Measurements from ENCODE around the gene P2RY6. TPM values are rescaled to one million over a fixed set of nuclear protein-coding genes. Genes with fewer than 3 reads are reported as not detected.
A peak's percentile ranks its signal among the peaks of the same experiment; 100 is the strongest.

P2RY6 gene
- total and polyA plus RNA-seq, 10 of the 15 experiments (the other 5 are each of a cell fraction or from before 2014, with no cell fraction given) = 0.05 to 0.90 (median 0.22) TPM; not detected in 4

DNA sequence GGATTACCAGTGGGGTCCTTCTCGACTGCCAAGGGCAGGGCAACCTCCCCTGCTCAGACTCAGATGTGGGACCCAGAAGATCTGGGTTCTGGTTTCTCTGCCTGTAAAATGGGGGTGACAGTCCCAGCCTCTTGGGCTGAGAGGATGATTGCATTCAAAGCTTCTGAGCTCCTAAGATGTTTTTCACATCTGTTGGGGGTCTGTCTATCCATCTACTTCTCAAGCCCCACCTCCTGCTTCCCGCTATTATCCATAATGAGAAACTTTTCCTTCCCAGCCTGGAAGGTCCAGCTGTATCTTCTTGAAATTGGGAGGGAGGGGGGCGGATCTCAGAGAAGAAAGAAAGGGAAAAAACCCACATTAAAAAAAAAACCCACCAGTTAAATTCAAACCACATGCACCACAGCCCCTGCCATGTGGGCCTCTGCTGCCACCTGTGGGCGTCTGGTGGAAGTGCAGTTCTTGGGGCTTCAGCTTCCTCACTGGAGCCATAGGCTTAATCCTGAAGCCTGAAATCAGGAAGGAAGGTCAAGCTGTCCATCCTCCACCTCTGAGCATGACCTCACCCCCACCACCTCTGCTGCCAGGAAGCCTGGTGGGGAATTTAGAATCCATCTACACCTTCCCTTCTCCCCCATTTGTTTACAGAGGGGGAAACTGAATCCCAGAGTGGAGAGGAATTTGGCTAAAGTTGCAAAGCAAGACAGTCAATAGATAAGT is 63.2 kb downstream of the P2RY6 start (continued):
- no peak for TF ChIP-seq CBX5 (IDR thresholded peaks at IDR 0.05; ENCODE audit: low read depth)
- TF ChIP-seq ZNF207 (IDR thresholded peaks at IDR 0.05; ENCODE audit: borderline replicate concordance) = 0 out of 2 replicates have a peak, but pooled peaks have one; percentile 45
- TF ChIP-seq, protein P1, sequence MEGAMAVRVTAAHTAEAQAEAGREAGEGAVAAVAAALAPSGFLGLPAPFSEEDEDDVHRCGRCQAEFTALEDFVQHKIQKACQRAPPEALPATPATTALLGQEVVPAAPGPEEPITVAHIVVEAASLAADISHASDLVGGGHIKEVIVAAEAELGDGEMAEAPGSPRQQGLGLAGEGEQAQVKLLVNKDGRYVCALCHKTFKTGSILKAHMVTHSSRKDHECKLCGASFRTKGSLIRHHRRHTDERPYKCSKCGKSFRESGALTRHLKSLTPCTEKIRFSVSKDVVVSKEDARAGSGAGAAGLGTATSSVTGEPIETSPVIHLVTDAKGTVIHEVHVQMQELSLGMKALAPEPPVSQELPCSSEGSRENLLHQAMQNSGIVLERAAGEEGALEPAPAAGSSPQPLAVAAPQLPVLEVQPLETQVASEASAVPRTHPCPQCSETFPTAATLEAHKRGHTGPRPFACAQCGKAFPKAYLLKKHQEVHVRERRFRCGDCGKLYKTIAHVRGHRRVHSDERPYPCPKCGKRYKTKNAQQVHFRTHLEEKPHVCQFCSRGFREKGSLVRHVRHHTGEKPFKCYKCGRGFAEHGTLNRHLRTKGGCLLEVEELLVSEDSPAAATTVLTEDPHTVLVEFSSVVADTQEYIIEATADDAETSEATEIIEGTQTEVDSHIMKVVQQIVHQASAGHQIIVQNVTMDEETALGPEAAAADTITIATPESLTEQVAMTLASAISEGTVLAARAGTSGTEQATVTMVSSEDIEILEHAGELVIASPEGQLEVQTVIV (IDR thresholded peaks at IDR 0.05; ENCODE audit: borderline replicate concordance, partially characterized antibody) = no peak
- TF ChIP-seq YBX1 (IDR thresholded peaks at IDR 0.05) = no peak
- no peak for TF ChIP-seq CREM (IDR thresholded peaks at IDR 0.05; ENCODE audit: low read depth)
- no peak for TF ChIP-seq ZBTB33 (IDR thresholded peaks at IDR 0.05)
- TF ChIP-seq WRNIP1 (IDR thresholded peaks at IDR 0.05; ENCODE audit: borderline replicate concordance, low read depth, low read length) = no peak
- no peak; the same call in 1 of the 2 replicates for TF ChIP-seq BRCA1 (IDR thresholded peaks at IDR 0.05; ENCODE audit: low read depth, low read length)
- TF ChIP-seq SMARCA5 (IDR thresholded peaks at IDR 0.05) = no peak
- TF ChIP-seq, protein P2, sequence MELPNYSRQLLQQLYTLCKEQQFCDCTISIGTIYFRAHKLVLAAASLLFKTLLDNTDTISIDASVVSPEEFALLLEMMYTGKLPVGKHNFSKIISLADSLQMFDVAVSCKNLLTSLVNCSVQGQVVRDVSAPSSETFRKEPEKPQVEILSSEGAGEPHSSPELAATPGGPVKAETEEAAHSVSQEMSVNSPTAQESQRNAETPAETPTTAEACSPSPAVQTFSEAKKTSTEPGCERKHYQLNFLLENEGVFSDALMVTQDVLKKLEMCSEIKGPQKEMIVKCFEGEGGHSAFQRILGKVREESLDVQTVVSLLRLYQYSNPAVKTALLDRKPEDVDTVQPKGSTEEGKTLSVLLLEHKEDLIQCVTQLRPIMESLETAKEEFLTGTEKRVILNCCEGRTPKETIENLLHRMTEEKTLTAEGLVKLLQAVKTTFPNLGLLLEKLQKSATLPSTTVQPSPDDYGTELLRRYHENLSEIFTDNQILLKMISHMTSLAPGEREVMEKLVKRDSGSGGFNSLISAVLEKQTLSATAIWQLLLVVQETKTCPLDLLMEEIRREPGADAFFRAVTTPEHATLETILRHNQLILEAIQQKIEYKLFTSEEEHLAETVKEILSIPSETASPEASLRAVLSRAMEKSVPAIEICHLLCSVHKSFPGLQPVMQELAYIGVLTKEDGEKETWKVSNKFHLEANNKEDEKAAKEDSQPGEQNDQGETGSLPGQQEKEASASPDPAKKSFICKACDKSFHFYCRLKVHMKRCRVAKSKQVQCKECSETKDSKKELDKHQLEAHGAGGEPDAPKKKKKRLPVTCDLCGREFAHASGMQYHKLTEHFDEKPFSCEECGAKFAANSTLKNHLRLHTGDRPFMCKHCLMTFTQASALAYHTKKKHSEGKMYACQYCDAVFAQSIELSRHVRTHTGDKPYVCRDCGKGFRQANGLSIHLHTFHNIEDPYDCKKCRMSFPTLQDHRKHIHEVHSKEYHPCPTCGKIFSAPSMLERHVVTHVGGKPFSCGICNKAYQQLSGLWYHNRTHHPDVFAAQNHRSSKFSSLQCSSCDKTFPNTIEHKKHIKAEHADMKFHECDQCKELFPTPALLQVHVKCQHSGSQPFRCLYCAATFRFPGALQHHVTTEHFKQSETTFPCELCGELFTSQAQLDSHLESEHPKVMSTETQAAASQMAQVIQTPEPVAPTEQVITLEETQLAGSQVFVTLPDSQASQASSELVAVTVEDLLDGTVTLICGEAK (IDR thresholded peaks at IDR 0.05; ENCODE audit: borderline replicate concordance) = no peak
- TF ChIP-seq MLLT1 (IDR thresholded peaks at IDR 0.05) = peak; percentile 87
- TF ChIP-seq NR2F1 (conservative IDR thresholded peaks at IDR 0.05) = no peak
- peak; percentile 15 for TF ChIP-seq CUX1 (IDR thresholded peaks at IDR 0.05; ENCODE audit: insufficient replicate concordance, low read depth, low read length)
- TF ChIP-seq KDM1A (IDR thresholded peaks at IDR 0.05; ENCODE audit: borderline replicate concordance) = no peak
